Measurements from ENCODE around the gene SH3RF3. TPM values are rescaled to one million over a fixed set of nuclear protein-coding genes. Genes with fewer than 3 reads are reported as not detected.

SH3RF3 gene
- total and polyA plus RNA-seq, 4 experiments from 2014 or later: 0.26 to 2.2 (median 2.1) TPM; not detected in 1

DNA sequence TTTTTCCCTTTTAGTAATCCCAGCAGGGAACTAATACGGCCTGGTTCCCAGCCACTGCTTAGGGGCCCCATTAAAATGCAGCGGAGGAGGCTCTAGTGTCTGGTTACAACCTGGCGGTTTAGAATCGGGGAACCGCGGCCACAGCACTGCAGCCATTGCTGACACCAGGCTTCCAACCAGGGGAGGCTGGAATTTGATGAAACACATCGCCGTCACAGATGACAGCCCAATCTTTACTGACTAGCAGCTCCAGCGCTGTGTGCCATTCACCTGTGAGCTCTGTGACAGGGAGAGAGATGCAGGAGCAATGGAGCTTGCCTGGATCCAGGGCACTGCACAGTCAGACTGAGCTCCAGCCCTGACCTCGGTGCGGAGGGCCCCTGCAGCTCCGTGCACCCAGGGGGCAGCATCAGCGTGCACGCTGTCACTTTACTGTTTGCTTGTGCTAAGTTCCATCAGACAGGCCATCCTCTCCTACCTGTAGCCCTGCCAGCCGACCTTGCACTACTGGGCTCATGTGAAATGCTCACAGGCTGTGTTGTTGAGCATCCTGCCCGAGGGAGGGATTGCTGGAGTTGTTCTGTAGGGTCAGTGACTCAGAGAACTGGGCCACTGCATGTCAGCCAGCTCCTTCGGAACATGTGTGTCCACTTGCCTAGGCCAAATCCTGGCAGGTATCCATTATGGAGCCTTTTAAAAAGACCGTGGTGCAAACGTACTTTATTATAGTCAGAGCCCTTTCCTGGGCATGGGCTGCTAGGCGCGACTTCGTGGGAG, 281.2 kb downstream of the SH3RF3 start:
- H3K36me3 ChIP-seq (ENCODE audit: insufficient read depth, low read length): no peaks in the 10 kb centered on the region
- no peak overlapping the region for H3K27ac ChIP-seq (ENCODE audit: low read depth, low read length)
- no peaks in the 10 kb centered on the region for H3K27me3 ChIP-seq (ENCODE audit: insufficient read depth, low read length)
- no peaks in the 10 kb centered on the region for H3K4me1 ChIP-seq (ENCODE audit: insufficient read depth, low read length)
- H3K27ac Mint-ChIP-seq: no peak overlapping the region
- H3K4me3 Mint-ChIP-seq: no peak overlapping the region
- H3K4me1 Mint-ChIP-seq: no peaks in the 10 kb centered on the region
- no peaks in the 10 kb centered on the region for H3K9me3 Mint-ChIP-seq
- ChIA-PET CTCF (ENCODE audit: partially characterized antibody) (no interaction called here), POLR2A (ENCODE audit: partially characterized antibody) (no interaction called here)
- H3K27me3 Mint-ChIP-seq: no peaks in the 10 kb centered on the region
- no peak overlapping the region for H3K4me3 ChIP-seq (ENCODE audit: low read length in 2 of 2)
- H3K9me3 ChIP-seq (ENCODE audit: control insufficient read depth in 1 of 2, low read length in 2 of 2): no peaks in the 10 kb centered on the region
- no peak for DNase-seq
- intact Hi-C loops (cut with micrococcal nuclease): no loop called here
- no peaks in the 10 kb centered on the region for H3K36me3 Mint-ChIP-seq

DNA sequence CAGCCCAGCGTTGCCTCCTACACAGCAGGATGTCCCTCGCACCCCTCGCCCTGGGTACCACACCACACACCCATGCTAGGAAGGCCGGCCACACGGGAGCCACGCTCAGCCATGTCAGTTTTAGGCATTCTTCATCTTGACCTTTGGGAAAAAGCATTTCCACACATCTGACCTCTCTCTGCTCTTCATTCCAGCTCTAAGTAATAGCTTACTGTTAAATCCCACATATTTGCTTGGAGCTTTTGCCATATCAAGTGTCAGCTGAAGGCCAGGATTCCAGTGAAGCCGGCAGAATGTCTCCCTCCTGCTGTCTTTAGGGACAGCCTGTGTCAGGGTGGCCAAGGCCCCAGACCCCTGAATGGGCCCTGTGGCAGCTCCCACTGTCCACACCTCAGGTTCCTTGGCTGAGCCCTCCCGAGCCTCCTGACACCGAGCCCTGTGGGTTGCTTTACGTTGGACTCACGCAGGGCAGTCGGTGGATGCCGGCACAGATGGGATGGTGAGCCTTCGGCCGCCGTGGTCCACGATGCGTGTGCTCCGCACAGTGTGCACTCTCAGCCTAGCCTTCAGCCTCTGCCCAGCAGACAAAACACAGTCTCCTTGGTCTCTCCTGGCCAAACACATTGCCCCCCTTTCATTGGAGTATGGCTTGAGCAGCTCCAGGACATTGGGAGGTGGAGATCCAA, 282.8 kb downstream of the SH3RF3 start:
- Histone ChIP-seq H3K27ac (ENCODE audit: low read depth, low read length) (no peak overlapping the region), H3K36me3 (ENCODE audit: insufficient read depth, low read length) (no peaks in the 10 kb centered on the region), H3K27me3 (ENCODE audit: insufficient read depth, low read length) (no peaks in the 10 kb centered on the region), H3K9me3 (ENCODE audit: control insufficient read depth in 1 of 2, low read length in 2 of 2) (no peaks in the 10 kb centered on the region), H3K4me3 (ENCODE audit: low read length in 2 of 2) (no peak overlapping the region), H3K4me1 (ENCODE audit: insufficient read depth, low read length) (no peaks in the 10 kb centered on the region)
- H3K9me3 Mint-ChIP-seq: no peaks in the 10 kb centered on the region
- ChIA-PET POLR2A (ENCODE audit: partially characterized antibody) (no interaction called here), CTCF (ENCODE audit: partially characterized antibody) (no interaction called here)
- H3K4me3 Mint-ChIP-seq: no peak overlapping the region
- H3K36me3 Mint-ChIP-seq: no peaks in the 10 kb centered on the region
- DNase-seq: no peak
- intact Hi-C loops (cut with micrococcal nuclease): no loop called here
- no peak overlapping the region for H3K27ac Mint-ChIP-seq
- no peaks in the 10 kb centered on the region for H3K4me1 Mint-ChIP-seq
- no peaks in the 10 kb centered on the region for H3K27me3 Mint-ChIP-seq

- Mint-ChIP-seq H3K27me3 (peaks cover 0 to 2% of the 10 kb centered on the region in 2 donors), H3K36me3 (no peaks in the 10 kb centered on the region), H3K4me1 (no peaks in the 10 kb centered on the region), H3K27ac (no peak overlapping the region), H3K4me3 (no peak overlapping the region), H3K9me3 (no peaks in the 10 kb centered on the region)
- POLR2A ChIA-PET (ENCODE audit: partially characterized antibody): no interaction called here
- DNase-seq: no peak
- Histone ChIP-seq H3K4me1 (ENCODE audit: insufficient read depth, low read length) (no peaks in the 10 kb centered on the region), H3K9me3 (ENCODE audit: control insufficient read depth in 1 of 2, low read length in 2 of 2) (no peaks in the 10 kb centered on the region), H3K27me3 (ENCODE audit: insufficient read depth, low read length) (no peaks in the 10 kb centered on the region), H3K27ac (ENCODE audit: low read depth, low read length) (no peak overlapping the region), H3K4me3 (ENCODE audit: low read length in 2 of 2) (no peak overlapping the region), H3K36me3 (ENCODE audit: insufficient read depth, low read length) (no peaks in the 10 kb centered on the region)
- intact Hi-C loops (cut with micrococcal nuclease): no loop called here
- CTCF ChIA-PET (ENCODE audit: partially characterized antibody): no interaction called here
These were observed 286.6 kb downstream of the SH3RF3 start for GRCh38 chr2:109415581-109416013.

DNA sequence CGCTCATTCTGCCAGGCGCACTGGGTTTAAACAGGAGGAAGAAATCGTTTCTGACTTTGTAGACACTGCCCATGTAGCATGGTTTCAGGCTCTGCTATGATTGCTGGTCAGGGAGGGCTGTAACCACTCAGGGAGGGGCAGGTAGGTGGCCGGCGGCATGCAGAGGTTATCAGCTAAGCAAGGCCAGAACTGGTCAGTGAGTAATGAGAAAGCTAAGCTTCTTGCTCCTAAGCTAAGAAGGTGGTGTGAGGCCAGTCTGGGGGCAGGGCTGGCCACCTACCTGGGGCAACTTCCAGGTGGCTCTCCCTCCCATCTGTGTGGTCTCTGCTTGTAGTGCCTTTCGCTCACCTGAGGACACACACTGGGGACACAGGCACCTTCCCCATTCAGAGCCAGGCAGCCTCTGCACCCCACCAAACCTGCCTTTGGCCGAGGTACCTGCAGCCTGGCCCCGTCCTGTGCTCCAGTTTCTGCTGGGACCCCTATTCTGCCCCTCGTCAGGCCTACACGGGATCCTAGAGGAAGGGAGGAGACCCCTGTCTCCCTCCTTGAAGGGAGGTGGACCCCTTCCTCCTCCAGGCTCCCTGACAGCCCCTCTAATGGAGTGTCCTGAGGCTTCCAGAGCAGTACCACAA, 288.8 kb downstream of the SH3RF3 start:
- intact Hi-C loops (cut with micrococcal nuclease): no loop called here
- no peak for DNase-seq
- Mint-ChIP-seq H3K4me1 (no peaks in the 10 kb centered on the region), H3K36me3 (no peaks in the 10 kb centered on the region), H3K4me3 (no peak overlapping the region), H3K27ac (no peak overlapping the region), H3K9me3 (no peaks in the 10 kb centered on the region), H3K27me3 (peaks cover 0 to 2% of the 10 kb centered on the region in 2 donors)
- no peaks in the 10 kb centered on the region for H3K36me3 ChIP-seq (ENCODE audit: insufficient read depth, low read length)
- no peaks in the 10 kb centered on the region for H3K4me1 ChIP-seq (ENCODE audit: insufficient read depth, low read length)
- H3K27ac ChIP-seq (ENCODE audit: low read depth, low read length): no peak overlapping the region
- ChIA-PET CTCF (ENCODE audit: partially characterized antibody) (no interaction called here), POLR2A (ENCODE audit: partially characterized antibody) (no interaction called here)
- H3K4me3 ChIP-seq (ENCODE audit: low read length in 2 of 2): no peak overlapping the region
- H3K9me3 ChIP-seq (ENCODE audit: control insufficient read depth in 1 of 2, low read length in 2 of 2): no peaks in the 10 kb centered on the region
- no peaks in the 10 kb centered on the region for H3K27me3 ChIP-seq (ENCODE audit: insufficient read depth, low read length)

DNA sequence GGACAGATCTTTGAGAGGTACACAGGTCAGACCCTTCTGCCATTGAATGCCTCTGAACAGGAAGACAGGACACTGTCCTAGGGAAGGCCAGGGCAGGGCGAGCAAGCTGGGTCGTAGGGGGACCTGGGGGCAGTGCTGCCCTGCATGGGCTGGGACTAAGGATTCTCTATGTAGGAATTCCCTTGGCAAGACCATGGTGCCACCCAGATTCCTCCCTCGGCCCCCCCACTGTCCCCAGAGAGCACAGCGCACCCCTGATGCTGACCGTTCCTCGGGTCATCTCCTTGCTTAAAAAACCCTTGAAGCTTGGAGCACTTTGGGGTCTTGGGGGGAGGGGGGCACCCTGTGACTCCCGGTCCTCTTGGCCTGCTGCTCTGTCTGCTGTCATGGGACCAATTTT, 289.7 kb downstream of the SH3RF3 start:
- Mint-ChIP-seq H3K9me3 (no peaks in the 10 kb centered on the region), H3K27ac (no peak overlapping the region), H3K4me1 (no peaks in the 10 kb centered on the region), H3K36me3 (no peaks in the 10 kb centered on the region), H3K27me3 (peaks cover 0 to 2% of the 10 kb centered on the region in 2 donors), H3K4me3 (no peak overlapping the region)
- H3K4me1 ChIP-seq (ENCODE audit: insufficient read depth, low read length): no peaks in the 10 kb centered on the region
- H3K27ac ChIP-seq (ENCODE audit: low read depth, low read length): no peak overlapping the region
- ChIA-PET POLR2A (ENCODE audit: partially characterized antibody) (no interaction called here), CTCF (ENCODE audit: partially characterized antibody) (no interaction called here)
- H3K4me3 ChIP-seq (ENCODE audit: low read length in 2 of 2): no peak overlapping the region
- intact Hi-C loops (cut with micrococcal nuclease): no loop called here
- no peaks in the 10 kb centered on the region for H3K36me3 ChIP-seq (ENCODE audit: insufficient read depth, low read length)
- H3K9me3 ChIP-seq (ENCODE audit: control insufficient read depth in 1 of 2, low read length in 2 of 2): no peaks in the 10 kb centered on the region
- no peak for DNase-seq
- no peaks in the 10 kb centered on the region for H3K27me3 ChIP-seq (ENCODE audit: insufficient read depth, low read length)

DNA sequence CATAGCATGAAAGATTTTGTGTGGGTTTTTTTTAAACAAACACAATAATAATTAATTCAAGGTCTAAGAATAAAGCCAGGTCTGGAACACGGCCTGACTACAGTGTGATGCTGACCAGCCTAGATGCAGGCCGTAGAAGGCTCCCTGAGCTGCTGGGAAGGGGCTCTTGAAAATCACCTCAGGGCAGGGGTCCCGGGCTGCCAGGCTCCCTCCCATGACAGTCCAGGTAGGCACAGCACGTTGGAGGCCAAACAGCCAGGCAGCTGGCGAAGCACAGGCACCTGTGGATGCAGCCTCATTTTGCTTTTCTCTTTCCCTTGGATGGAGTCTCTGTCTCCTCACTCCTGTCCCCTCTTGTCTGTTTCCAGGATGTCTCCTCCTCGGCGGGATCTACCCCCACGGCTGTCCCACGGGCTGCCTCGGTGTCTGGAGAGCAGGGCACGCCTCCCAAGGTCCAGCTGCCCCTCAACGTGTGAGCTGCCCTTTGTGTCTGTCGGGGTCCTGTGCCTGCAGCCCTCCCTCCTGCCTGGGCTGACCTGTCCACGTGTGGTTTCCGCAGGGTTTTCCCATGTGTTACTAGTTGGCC, 290.3 kb downstream of the SH3RF3 start:
- Mint-ChIP-seq H3K9me3 (no peaks in the 10 kb centered on the region), H3K4me3 (no peak overlapping the region), H3K4me1 (no peaks in the 10 kb centered on the region), H3K36me3 (no peaks in the 10 kb centered on the region), H3K27me3 (peaks cover 0 to 2% of the 10 kb centered on the region in 2 donors), H3K27ac (no peak overlapping the region)
- ChIA-PET POLR2A (ENCODE audit: partially characterized antibody) (no interaction called here), CTCF (ENCODE audit: partially characterized antibody) (no interaction called here)
- Histone ChIP-seq H3K36me3 (ENCODE audit: insufficient read depth, low read length) (no peaks in the 10 kb centered on the region), H3K4me3 (ENCODE audit: low read length in 2 of 2) (no peak overlapping the region), H3K4me1 (ENCODE audit: insufficient read depth, low read length) (no peaks in the 10 kb centered on the region), H3K27me3 (ENCODE audit: insufficient read depth, low read length) (no peaks in the 10 kb centered on the region), H3K27ac (ENCODE audit: low read depth, low read length) (no peak overlapping the region), H3K9me3 (ENCODE audit: control insufficient read depth in 1 of 2, low read length in 2 of 2) (no peaks in the 10 kb centered on the region)
- intact Hi-C loops (cut with micrococcal nuclease): no loop called here
- DNase-seq: no peak

GRCh38 chr2:109419960-109420370, 291.0 kb downstream of the SH3RF3 start:
- no peaks in the 10 kb centered on the region for H3K9me3 ChIP-seq (ENCODE audit: control insufficient read depth in 1 of 2, low read length in 2 of 2)
- H3K4me3 ChIP-seq (ENCODE audit: low read length in 2 of 2): no peak overlapping the region

More at GRCh38 chr2:109419960-109420370, 291.0 kb downstream of the SH3RF3 start:
- H3K4me3 Mint-ChIP-seq: no peak overlapping the region
- DNase-seq: no peak
- H3K27ac ChIP-seq (ENCODE audit: low read depth, low read length): no peak overlapping the region
- H3K9me3 Mint-ChIP-seq: no peaks in the 10 kb centered on the region
- H3K27ac Mint-ChIP-seq: no peak overlapping the region
- ChIA-PET POLR2A (ENCODE audit: partially characterized antibody) (no interaction called here), CTCF (ENCODE audit: partially characterized antibody) (no interaction called here)
- H3K36me3 ChIP-seq (ENCODE audit: insufficient read depth, low read length): no peaks in the 10 kb centered on the region
- H3K4me1 ChIP-seq (ENCODE audit: insufficient read depth, low read length): no peaks in the 10 kb centered on the region
- intact Hi-C loops (cut with micrococcal nuclease): no loop called here
- H3K27me3 ChIP-seq (ENCODE audit: insufficient read depth, low read length): no peaks in the 10 kb centered on the region
- H3K36me3 Mint-ChIP-seq: no peaks in the 10 kb centered on the region
- H3K4me1 Mint-ChIP-seq: no peaks in the 10 kb centered on the region
- peaks cover 0 to 2% of the 10 kb centered on the region in 2 donors for H3K27me3 Mint-ChIP-seq
